Activated effector memory CD4-positive, alpha-beta T cell treated with anti-CD3 and anti-CD28 coated beads, Interleukin-2, amount 50 U/mL, for 16 hours (primary cell): ENCODE results near the gene ZBTB37.
"Not testable (repeated sequence)": the region's sequence is repeated elsewhere in the genome, so short reads cannot be mapped to it uniquely, and the experiment has no call there.

Source experiments
- DNase-seq: peaks from one replicate; pipeline ENCODE4 v3.0.0-alpha.2; 2020

Gene ZBTB37

GRCh38 chr1:173868266-173869020, at the start of gene ZBTB37:
Gene ZBTB37, plus strand, starts transcription at chr1:173868380. Its CDS starts 1,846 bp downstream, at chr1:173870226.
- peak; percentile 97 for DNase-seq

GRCh38 chr1:173818459-173818858, 49.7 kb upstream of the ZBTB37 start:
- no peak for DNase-seq

GRCh38 chr1:173821680-173822079, 46.5 kb upstream of the ZBTB37 start:
- no peak for DNase-seq

GRCh38 chr1:173823781-173824314, 44.3 kb upstream of the ZBTB37 start:
- no peak for DNase-seq

- DNase-seq, result peak; percentile 96
Observed at GRCh38 chr1:173824315-173825081, 43.7 kb upstream of the ZBTB37 start, which contains the start of the genes CENPL and DARS2. Gene CENPL, minus strand, starts transcription at chr1:173824883. Its CDS starts 13,584 bp downstream, at chr1:173811299. Gene DARS2, plus strand, starts transcription at chr1:173824673. Its CDS starts 557 bp downstream, at chr1:173825230.

GRCh38 chr1:173827611-173828010, 40.6 kb upstream of the ZBTB37 start:
- DNase-seq, result no peak

- no peak for DNase-seq
Observed at GRCh38 chr1:173832748-173833147, 35.4 kb upstream of the ZBTB37 start.

- no peak for DNase-seq
Observed at GRCh38 chr1:173852105-173852504, 16.1 kb upstream of the ZBTB37 start.

- DNase-seq, result no peak
Observed at GRCh38 chr1:173853074-173853473, 15.1 kb upstream of the ZBTB37 start.

- no peak for DNase-seq
Observed at GRCh38 chr1:173856014-173856413, 12.2 kb upstream of the ZBTB37 start.

GRCh38 chr1:173856903-173857302, 11.3 kb upstream of the ZBTB37 start:
- DNase-seq, result no peak

- DNase-seq, result no peak
Observed at GRCh38 chr1:173857363-173857917, 10.7 kb upstream of the ZBTB37 start.

- not testable (repeated sequence) for DNase-seq
Observed at GRCh38 chr1:173859547-173859946, 8.6 kb upstream of the ZBTB37 start.

- no peak for DNase-seq
Observed at GRCh38 chr1:173860065-173860464, 8.1 kb upstream of the ZBTB37 start.

- no peak for DNase-seq
Observed at GRCh38 chr1:173861731-173862145, 6.4 kb upstream of the ZBTB37 start.

GRCh38 chr1:173862146-173862768, 5.9 kb upstream of the ZBTB37 start:
- DNase-seq, result not testable (repeated sequence)

- DNase-seq, result no peak
Observed at GRCh38 chr1:173862769-173863223, 5.4 kb upstream of the ZBTB37 start.

- DNase-seq, result no peak
Observed at GRCh38 chr1:173863224-173864161, 4.7 kb upstream of the ZBTB37 start.

- no peak for DNase-seq
Observed at GRCh38 chr1:173864179-173864867, 3.9 kb upstream of the ZBTB37 start.

GRCh38 chr1:173865468-173866164, 2.6 kb upstream of the ZBTB37 start:
- no peak for DNase-seq
